ENCODE measurements around the gene AGAP1. TPM values are rescaled to one million over a fixed set of nuclear protein-coding genes. Genes with fewer than 3 reads are reported as not detected.

AGAP1 gene
- total RNA-seq, 1 donor from 2014 or later: 43.8 TPM

GRCh38 chr2:236054125-236054524, 560.3 kb downstream of the AGAP1 start:
- DNase-seq (ENCODE audit: extremely low spot score, unreplicated experiment): no peak
- no peak overlapping the region for H3K4me3 Mint-ChIP-seq (ENCODE audit: unreplicated experiment)
- no peaks in the 10 kb centered on the region for H3K27me3 Mint-ChIP-seq (ENCODE audit: unreplicated experiment)
- no peak for TF ChIP-seq CTCF (IDR thresholded peaks at IDR 0.05)
- peaks cover 7% of the 10 kb centered on the region for H3K9me3 Mint-ChIP-seq (ENCODE audit: unreplicated experiment)
- H3K4me1 Mint-ChIP-seq (ENCODE audit: unreplicated experiment): peaks cover 11% of the 10 kb centered on the region
- peaks cover 25% of the 10 kb centered on the region for H3K36me3 Mint-ChIP-seq (ENCODE audit: unreplicated experiment)
- peak overlapping the region; percentile 11 for H3K27ac Mint-ChIP-seq (ENCODE audit: unreplicated experiment)

- Mint-ChIP-seq H3K27me3 (ENCODE audit: unreplicated experiment) (no peaks in the 10 kb centered on the region), H3K4me3 (ENCODE audit: unreplicated experiment) (no peak overlapping the region), H3K9me3 (ENCODE audit: unreplicated experiment) (peaks cover 7% of the 10 kb centered on the region), H3K36me3 (ENCODE audit: unreplicated experiment) (peaks cover 20% of the 10 kb centered on the region), H3K27ac (ENCODE audit: unreplicated experiment) (no peak overlapping the region), H3K4me1 (ENCODE audit: unreplicated experiment) (peaks cover 11% of the 10 kb centered on the region)
- TF ChIP-seq CTCF (IDR thresholded peaks at IDR 0.05): no peak
- DNase-seq (ENCODE audit: extremely low spot score, unreplicated experiment): no peak
These were observed 560.9 kb downstream of the AGAP1 start for GRCh38 chr2:236054621-236055305.

- DNase-seq (ENCODE audit: extremely low spot score, unreplicated experiment): no peak
- Mint-ChIP-seq H3K9me3 (ENCODE audit: unreplicated experiment) (peaks cover 7% of the 10 kb centered on the region), H3K27ac (ENCODE audit: unreplicated experiment) (no peak overlapping the region), H3K36me3 (ENCODE audit: unreplicated experiment) (peaks cover 18% of the 10 kb centered on the region), H3K4me3 (ENCODE audit: unreplicated experiment) (no peak overlapping the region), H3K27me3 (ENCODE audit: unreplicated experiment) (no peaks in the 10 kb centered on the region), H3K4me1 (ENCODE audit: unreplicated experiment) (peaks cover 11% of the 10 kb centered on the region)
- no peak for TF ChIP-seq CTCF (IDR thresholded peaks at IDR 0.05)
These were observed 561.6 kb downstream of the AGAP1 start for GRCh38 chr2:236055471-236055870.

GRCh38 chr2:236056141-236056540, 562.3 kb downstream of the AGAP1 start:
- Mint-ChIP-seq H3K4me3 (ENCODE audit: unreplicated experiment) (no peak overlapping the region), H3K4me1 (ENCODE audit: unreplicated experiment) (peaks cover 11% of the 10 kb centered on the region), H3K9me3 (ENCODE audit: unreplicated experiment) (peaks cover 7% of the 10 kb centered on the region), H3K27me3 (ENCODE audit: unreplicated experiment) (no peaks in the 10 kb centered on the region), H3K36me3 (ENCODE audit: unreplicated experiment) (peaks cover 18% of the 10 kb centered on the region), H3K27ac (ENCODE audit: unreplicated experiment) (no peak overlapping the region)
- DNase-seq (ENCODE audit: extremely low spot score, unreplicated experiment): no peak
- TF ChIP-seq CTCF (IDR thresholded peaks at IDR 0.05): no peak

GRCh38 chr2:236057375-236057774, 563.5 kb downstream of the AGAP1 start:
- peaks cover 11% of the 10 kb centered on the region for H3K4me1 Mint-ChIP-seq (ENCODE audit: unreplicated experiment)
- H3K27me3 Mint-ChIP-seq (ENCODE audit: unreplicated experiment): no peaks in the 10 kb centered on the region
- TF ChIP-seq CTCF (IDR thresholded peaks at IDR 0.05): no peak
- peaks cover 7% of the 10 kb centered on the region for H3K9me3 Mint-ChIP-seq (ENCODE audit: unreplicated experiment)
- no peak overlapping the region for H3K27ac Mint-ChIP-seq (ENCODE audit: unreplicated experiment)
- peaks cover 17% of the 10 kb centered on the region for H3K36me3 Mint-ChIP-seq (ENCODE audit: unreplicated experiment)
- H3K4me3 Mint-ChIP-seq (ENCODE audit: unreplicated experiment): no peak overlapping the region
- no peak for DNase-seq (ENCODE audit: extremely low spot score, unreplicated experiment)

Data from osteocyte (in vitro differentiated cells).